ENCODE results near the gene MRPS24. TPM values are rescaled to one million over a fixed set of nuclear protein-coding genes. Genes with fewer than 3 reads are reported as not detected.

MRPS24 gene
- total RNA-seq: 77.8 and 104 TPM in 2 replicates

DNA sequence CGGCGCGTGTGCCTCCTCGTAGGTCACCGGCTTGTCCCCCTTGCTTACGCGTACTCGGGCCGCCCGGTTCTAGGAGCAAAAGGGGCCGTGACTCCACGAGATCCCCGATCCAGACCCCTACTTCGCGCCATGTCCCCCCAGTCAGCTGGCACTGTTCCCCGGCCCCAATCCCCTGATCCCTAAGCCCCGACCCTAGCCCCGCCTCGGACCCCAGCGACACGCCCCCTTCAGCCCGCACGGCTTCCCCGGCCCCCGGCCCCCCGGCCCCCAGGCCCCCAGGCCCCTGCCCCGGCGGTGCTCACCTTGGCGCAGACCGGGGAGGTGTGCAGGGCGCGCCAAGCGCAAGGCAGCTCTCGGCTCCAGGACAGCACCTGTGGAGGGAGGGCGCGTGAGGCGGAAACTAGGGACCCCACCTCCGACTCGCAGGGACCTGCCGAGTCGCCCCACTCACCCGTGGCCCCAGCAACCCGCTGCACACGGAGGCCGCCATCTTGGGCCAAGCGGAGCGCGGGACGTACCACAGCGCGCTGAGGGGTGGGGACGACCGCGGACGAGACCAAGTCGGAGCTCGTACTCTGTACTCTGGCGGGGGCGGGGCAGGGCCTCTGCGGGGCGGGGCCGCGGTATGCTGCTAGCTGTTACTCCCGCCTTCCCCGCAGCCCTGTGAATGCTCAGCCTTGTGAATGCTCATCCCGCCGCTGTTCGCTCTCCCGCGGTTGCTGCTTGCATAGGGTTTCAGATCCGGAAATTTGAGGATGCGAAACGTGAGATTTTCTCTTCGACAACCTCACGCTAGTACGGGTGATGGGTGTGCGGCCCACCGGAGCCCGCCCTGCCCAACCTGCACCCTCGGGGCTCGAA is at the start of gene MRPS24:
MRPS24 (minus strand) TSS at position 512 of the 861 bp plus-strand sequence; CDS start at position 490, 22 bp downstream.

DNA sequence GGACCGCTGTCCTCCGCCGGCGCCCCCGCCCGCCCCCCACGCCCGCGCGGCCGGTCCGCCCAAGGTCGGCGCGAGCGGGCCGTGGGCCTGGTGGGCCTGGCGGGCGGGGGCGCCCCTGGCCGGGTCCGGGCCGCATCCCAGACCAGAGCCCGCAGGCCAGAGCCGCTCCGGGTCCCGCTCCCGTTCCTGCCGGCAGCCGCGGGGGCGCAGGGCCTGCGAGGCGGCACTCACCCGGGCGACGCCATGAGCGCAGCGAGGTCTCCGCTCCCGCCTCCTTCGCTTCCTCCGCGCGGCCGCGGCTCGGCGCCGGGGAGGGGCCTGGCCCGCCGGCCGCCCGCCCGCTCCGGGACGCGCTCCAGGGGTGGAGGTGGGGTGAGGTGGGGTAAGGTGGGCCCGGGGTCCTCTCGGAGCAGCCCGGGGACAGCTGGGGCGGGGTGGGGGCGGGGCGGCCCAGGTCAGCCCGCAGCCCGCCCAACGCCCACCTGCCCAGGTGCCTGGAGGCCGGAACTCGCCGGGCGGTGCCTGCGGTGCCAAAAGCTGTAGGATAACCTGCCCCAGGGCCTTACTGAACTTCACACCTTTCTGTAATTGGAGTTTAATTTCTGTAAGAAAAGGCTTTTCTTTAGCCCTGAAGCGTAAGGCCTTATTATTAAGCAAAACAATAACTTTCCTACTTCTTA is 37.2 kb upstream of the MRPS24 start, which contains the start of gene URGCP:
URGCP (minus strand) TSS at position 266 of the 680 bp plus-strand sequence; CDS start at position 245, 21 bp downstream.

Small RNA genes lying within 50 kb of the gene (small RNA-seq; reads per million reads assigned to genes)
- 0.21 reads per million for gene MRPS24

Other genes starting within 250 kb of the MRPS24 start
- 69.3 and 72.7 TPM in 2 replicates for gene COA1, start 140.0 kb downstream of the MRPS24 start, total RNA-seq
- 31.0 and 33.2 TPM in 2 replicates for gene BLVRA, start 110.8 kb downstream of the MRPS24 start, total RNA-seq
- gene URGCP, start 37.1 kb upstream of the MRPS24 start, total RNA-seq: 16.0 and 23.1 TPM in 2 replicates
- 9.7 and 13.5 TPM in 2 replicates for gene UBE2D4, start 56.9 kb upstream of the MRPS24 start, total RNA-seq
- 0.07 TPM in 1 of 2 replicates, not detected in the other for gene SPDYE1, start 128.4 kb upstream of the MRPS24 start, total RNA-seq
- gene DBNL, start 175.2 kb upstream of the MRPS24 start, total RNA-seq: 93.8 and 105 TPM in 2 replicates
- gene PGAM2, start 196.1 kb upstream of the MRPS24 start, total RNA-seq: 0.22 TPM in 1 of 2 replicates, not detected in the other
- 16.5 and 19.7 TPM in 2 replicates for gene POLM, start 213.0 kb upstream of the MRPS24 start, total RNA-seq
- gene AEBP1, start 234.8 kb upstream of the MRPS24 start, total RNA-seq: 4.5 and 16.9 TPM in 2 replicates